Neutrophil (primary cell): ENCODE data around the gene CCT6A.
"Not testable (repeated sequence)": the region's sequence is repeated elsewhere in the genome, so short reads cannot be mapped to it uniquely, and the experiment has no call there.

Experiments
- H3K27ac ChIP-seq: fragments of 200-600 bp; sonication (generic); 2 replicates; pipeline ENCODE4 v1.5.1; 2016; ENCODE audit warnings: mild to moderate bottlenecking, moderate library complexity
- H3K27me3 ChIP-seq: fragments of 200-600 bp; sonication (generic); 2 replicates; pipeline ENCODE4 v1.6.0; 2016; ENCODE audit warnings: mild to moderate bottlenecking
- H3K36me3 ChIP-seq: fragments of 200-600 bp; sonication (generic); 2 replicates; pipeline ENCODE4 v1.5.1; 2017
- H3K4me1 ChIP-seq, 2 experiments: fragments of 200-600 bp in 1 of 2; sonication (generic) in 1 of 2; 1 replicate in 1 of 2; 2 replicates in 1 of 2; pipeline versions ENCODE4 v1.5.1 to v1.6.1; 2013 to 2016; ENCODE audit warnings: low read depth in 1 of 2, low read length in 1 of 2, mild to moderate bottlenecking in 1 of 2, moderate library complexity in 1 of 2; ENCODE audit not compliant: control insufficient read depth in 1 of 2, insufficient read depth in 1 of 2
- H3K4me3 ChIP-seq, 2 experiments: fragments of 200-600 bp in 1 of 2; sonication (generic) in 1 of 2; 1 replicate in 1 of 2; 2 replicates in 1 of 2; pipeline ENCODE4 v1.5.1; 2013 to 2016; ENCODE audit warnings: low read depth in 1 of 2, low read length in 1 of 2, mild to moderate bottlenecking in 1 of 2, moderate library complexity in 1 of 2
- H3K9me3 ChIP-seq: fragments of 200-600 bp; sonication (generic); 2 replicates; pipeline ENCODE4 v1.5.1; 2016
- TF ChIP-seq, protein P1 (sequence below): fragments of 200-600 bp; sonication (generic); IDR thresholded peaks from 2 replicates; pipeline ENCODE4 v1.5.1; 2016; ENCODE audit warnings: antibody characterized with exemption

Gene CCT6A

DNA sequence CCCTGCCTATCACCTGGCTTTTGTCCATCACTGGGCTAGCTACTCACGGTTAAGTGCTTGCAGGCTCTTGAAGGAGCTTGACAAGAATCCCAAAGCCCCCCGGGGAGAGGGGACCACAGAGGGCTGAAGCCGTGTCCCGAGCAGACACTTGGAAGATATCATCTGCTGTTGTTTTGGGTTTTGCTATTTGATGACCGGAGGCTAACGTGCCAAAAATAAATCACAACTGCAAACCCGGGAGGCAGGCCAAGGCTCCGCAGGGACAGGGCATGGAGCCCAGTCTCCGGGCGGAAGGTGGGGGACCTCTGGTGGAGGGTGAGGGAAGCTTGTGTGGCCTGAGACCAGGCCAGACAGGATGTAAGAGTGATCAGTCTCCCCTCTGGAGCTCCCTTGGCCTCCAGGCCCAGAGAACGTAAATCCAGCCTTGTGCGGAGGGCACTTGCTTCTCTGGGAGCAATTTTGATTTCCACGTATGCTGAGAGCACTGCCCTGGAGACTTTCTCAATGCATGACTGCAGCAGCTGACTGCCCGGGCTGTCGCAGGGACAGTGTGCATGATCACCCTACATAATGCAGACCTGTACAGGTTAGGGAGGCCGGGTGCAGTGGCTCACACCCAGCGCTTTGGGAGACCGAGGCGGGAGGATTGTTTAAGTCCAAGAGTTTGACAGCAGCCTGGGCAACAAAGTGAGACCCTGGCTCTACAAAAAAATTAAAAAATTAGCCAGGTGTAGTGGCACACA, 41.4 kb downstream of the CCT6A start, which contains the start of gene PHKG1:
TSS of gene PHKG1 (minus strand) at position 164 of the 743 bp plus-strand sequence. CDS start 4,011 bp downstream, outside the sequence.
- Histone ChIP-seq H3K27ac (no peak within 1 kb of the TSS), H3K27me3 (no peaks in the 10 kb centered on the region), H3K36me3 (peaks cover 9% of the 10 kb centered on the region), H3K4me1 (no peaks in the 10 kb centered on the region), H3K9me3 (no peaks in the 10 kb centered on the region), H3K4me3 (no peak within 1 kb of the TSS)
- TF ChIP-seq, protein P1, sequence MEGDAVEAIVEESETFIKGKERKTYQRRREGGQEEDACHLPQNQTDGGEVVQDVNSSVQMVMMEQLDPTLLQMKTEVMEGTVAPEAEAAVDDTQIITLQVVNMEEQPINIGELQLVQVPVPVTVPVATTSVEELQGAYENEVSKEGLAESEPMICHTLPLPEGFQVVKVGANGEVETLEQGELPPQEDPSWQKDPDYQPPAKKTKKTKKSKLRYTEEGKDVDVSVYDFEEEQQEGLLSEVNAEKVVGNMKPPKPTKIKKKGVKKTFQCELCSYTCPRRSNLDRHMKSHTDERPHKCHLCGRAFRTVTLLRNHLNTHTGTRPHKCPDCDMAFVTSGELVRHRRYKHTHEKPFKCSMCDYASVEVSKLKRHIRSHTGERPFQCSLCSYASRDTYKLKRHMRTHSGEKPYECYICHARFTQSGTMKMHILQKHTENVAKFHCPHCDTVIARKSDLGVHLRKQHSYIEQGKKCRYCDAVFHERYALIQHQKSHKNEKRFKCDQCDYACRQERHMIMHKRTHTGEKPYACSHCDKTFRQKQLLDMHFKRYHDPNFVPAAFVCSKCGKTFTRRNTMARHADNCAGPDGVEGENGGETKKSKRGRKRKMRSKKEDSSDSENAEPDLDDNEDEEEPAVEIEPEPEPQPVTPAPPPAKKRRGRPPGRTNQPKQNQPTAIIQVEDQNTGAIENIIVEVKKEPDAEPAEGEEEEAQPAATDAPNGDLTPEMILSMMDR: no peak

DNA sequence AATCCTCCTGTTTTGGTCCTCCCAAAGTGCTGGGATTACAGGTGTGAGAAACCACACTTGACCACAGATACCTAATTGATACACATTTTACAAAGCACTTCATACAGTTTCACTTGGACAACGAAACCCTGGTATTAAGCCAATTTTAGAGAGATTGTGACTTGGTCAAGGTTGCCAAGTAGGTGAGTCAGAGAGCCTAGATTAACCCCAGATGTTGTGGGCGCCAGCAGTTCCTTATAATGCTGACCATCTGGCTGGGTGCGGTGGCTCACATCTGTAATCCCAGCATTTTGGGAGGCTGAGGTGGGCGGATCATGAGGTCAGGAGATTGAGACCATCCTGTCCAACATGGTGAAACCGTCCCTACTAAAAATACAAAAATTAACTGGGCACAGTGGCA, 46.1 kb downstream of the CCT6A start:
- no peaks in the 10 kb centered on the region for H3K9me3 ChIP-seq
- no peaks in the 10 kb centered on the region for H3K27me3 ChIP-seq
- no peak overlapping the region for H3K27ac ChIP-seq
- peaks cover 47% of the 10 kb centered on the region for H3K36me3 ChIP-seq
- no peak overlapping the region for H3K4me3 ChIP-seq
- TF ChIP-seq, protein P1: no peak
- H3K4me1 ChIP-seq: no peaks in the 10 kb centered on the region

DNA sequence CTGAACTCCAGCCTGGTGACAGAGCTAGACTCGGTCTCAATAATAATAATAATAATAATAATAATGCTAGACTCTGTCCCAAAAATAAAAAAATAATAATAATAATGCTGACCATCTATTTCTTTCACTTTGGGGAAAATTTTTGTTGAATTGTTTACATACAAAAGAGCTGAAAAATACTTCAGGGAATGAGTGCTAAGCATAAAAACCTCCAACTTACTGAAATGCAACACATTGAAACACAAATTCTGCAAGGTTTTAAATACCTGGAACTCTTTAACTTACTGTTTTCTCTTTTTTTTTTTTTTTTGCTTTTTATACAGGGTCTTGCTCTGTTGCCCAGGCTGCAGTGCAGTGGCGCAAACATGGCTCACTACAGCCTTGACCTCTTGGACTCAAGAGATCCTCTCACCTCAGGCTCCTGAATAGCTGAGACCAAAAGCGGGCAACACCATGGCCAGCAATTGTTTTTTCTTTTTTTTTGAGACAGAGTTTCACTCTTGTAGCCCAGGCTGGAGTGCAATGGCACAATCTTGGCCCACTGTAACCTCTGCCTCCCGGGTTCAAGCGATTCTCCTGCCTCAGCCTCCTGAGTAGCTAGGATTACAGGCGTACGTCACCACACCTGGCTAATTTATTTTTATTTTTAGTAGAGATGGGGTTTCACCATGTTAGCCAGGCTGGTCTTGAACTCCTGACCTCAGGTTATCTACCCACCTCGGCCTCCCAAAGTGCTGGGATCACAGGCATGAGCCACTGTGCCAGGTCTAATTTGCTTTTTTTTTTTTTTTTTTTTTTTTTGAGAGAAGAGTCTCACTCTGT, 46.8 kb downstream of the CCT6A start:
- H3K4me3 ChIP-seq, H3K27me3 ChIP-seq, H3K27ac ChIP-seq, H3K4me1 ChIP-seq, H3K9me3 ChIP-seq: not testable (repeated sequence)
- peaks cover 54% of the 10 kb centered on the region for H3K36me3 ChIP-seq

DNA sequence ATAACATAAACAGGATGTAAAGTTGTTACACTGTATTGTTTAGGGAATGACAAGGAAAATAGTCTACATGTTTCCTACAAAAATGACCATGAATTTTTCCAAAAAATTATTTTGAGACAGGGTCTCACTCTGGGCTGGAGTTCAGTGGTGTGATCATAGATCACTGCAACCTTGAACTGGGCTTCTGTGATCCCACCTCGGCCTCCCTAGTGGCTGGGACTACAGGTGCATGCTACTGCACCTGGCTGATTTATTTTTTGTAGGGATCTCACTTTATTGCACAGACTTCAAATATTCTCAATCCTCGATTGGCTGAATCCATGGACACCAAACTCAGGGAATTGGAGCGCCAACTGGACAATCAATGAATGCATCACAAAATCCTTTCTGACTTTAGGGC, 48.1 kb downstream of the CCT6A start:
- Histone ChIP-seq H3K27me3 (no peaks in the 10 kb centered on the region), H3K4me3 (no peak overlapping the region), H3K36me3 (peaks cover 64% of the 10 kb centered on the region), H3K4me1 (no peaks in the 10 kb centered on the region), H3K27ac (no peak overlapping the region), H3K9me3 (no peaks in the 10 kb centered on the region)
- TF ChIP-seq, protein P1: no peak

DNA sequence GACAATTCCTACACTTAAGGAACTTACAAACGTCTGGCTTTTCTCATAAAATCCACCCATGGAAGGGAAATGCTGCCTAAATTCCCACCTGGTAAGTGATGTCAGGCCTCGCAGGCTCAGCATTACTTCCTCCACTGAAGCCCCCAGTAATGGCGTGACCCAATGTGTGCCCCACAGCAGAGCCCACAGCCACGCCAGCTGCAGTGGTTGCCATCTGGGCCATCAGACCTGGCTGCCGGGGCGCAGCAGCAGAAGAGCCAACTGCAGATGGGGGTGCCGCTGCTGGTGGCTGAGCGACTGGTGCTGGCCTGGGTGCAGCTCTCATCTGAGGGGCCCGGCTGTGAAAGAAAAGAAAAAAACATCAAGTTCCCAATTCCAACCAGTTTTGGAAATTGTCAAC, 52.6 kb downstream of the CCT6A start:
- Histone ChIP-seq H3K36me3 (peaks cover 52% of the 10 kb centered on the region), H3K27me3 (peaks cover 14% of the 10 kb centered on the region), H3K4me1 (peaks cover 18 to 23% of the 10 kb centered on the region in 2 experiments)
- not testable (repeated sequence) for H3K4me3 ChIP-seq, H3K27ac ChIP-seq, H3K9me3 ChIP-seq

DNA sequence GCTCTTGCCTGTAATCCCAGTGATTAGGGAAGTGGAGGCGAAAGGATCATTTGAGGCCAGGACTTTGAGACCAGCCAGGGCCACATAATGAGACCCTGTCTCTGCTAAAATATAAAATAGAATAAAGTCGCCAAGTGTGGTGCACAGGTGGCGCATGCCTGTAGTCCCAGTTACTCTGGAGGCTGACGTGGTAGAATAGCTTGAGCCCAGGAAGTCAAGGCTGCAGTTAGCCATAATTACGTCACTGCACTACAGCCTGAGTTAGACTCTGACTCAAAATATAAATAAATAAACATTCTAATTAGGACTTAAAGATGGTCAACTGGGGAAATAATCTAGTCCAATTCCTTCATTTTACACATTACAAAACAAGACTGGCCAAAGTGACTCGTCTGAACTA, 53.9 kb downstream of the CCT6A start:
- peak overlapping the region; percentile 76 to 84 for H3K4me3 ChIP-seq
- no peaks in the 10 kb centered on the region for H3K9me3 ChIP-seq
- TF ChIP-seq, protein P1: no peak
- H3K4me1 ChIP-seq: peaks cover 18 to 23% of the 10 kb centered on the region in 2 experiments
- H3K36me3 ChIP-seq: peaks cover 39% of the 10 kb centered on the region
- H3K27ac ChIP-seq: peak overlapping the region; percentile 87
- peaks cover 25% of the 10 kb centered on the region for H3K27me3 ChIP-seq
